Loucy (cell line): ENCODE measurements around the gene C2CD3.
"Not testable (repeated sequence)": the region's sequence is repeated elsewhere in the genome, so short reads cannot be mapped to it uniquely, and the experiment has no call there.

Experiments used
- H2AFZ ChIP-seq: fragments of 200-600 bp; sonication (generic); 2 replicates; pipeline ENCODE4 v1.6.0; 2016; ENCODE audit warnings: antibody characterized with exemption, mild to moderate bottlenecking, low read length, moderate library complexity
- H3F3A ChIP-seq: fragments of 200-600 bp; 2 replicates; pipeline ENCODE4 v1.6.0; 2016; ENCODE audit warnings: antibody characterized with exemption, low read depth, mild to moderate bottlenecking
- H3K27me3 ChIP-seq: fragments of 200-600 bp; sonication (generic); 2 replicates; pipeline ENCODE4 v1.6.1; 2014; ENCODE audit warnings: low read length, mild to moderate bottlenecking; ENCODE audit not compliant: insufficient read depth, poor library complexity, severe bottlenecking
- H3K36me3 ChIP-seq: fragments of 200-600 bp; sonication (generic); 2 replicates; pipeline ENCODE4 v1.6.1; 2016; ENCODE audit warnings: low read length; ENCODE audit not compliant: insufficient read depth
- H3K4me1 ChIP-seq: fragments of 200-600 bp; sonication (generic); 2 replicates; pipeline ENCODE4 v1.5.1; 2014; ENCODE audit warnings: low read length, mild to moderate bottlenecking; ENCODE audit not compliant: insufficient read depth, poor library complexity, severe bottlenecking
- H3K4me2 ChIP-seq: fragments of 200-600 bp; sonication (generic); 2 replicates; pipeline ENCODE4 v1.6.0; 2014; ENCODE audit warnings: antibody characterized with exemption, low read length, low read depth, mild to moderate bottlenecking; ENCODE audit not compliant: poor library complexity, severe bottlenecking
- H3K4me3 ChIP-seq: fragments of 200-600 bp; sonication (generic); 2 replicates; pipeline ENCODE4 v1.5.1; 2014; ENCODE audit warnings: low read length, mild to moderate bottlenecking, mixed read lengths; ENCODE audit not compliant: poor library complexity, severe bottlenecking
- H3K79me2 ChIP-seq: fragments of 200-600 bp; sonication (generic); 2 replicates; pipeline ENCODE4 v1.6.1; 2014; ENCODE audit warnings: low read length; ENCODE audit not compliant: insufficient read depth
- H3K9ac ChIP-seq: fragments of 200-600 bp; sonication (generic); 2 replicates; pipeline ENCODE4 v1.6.0; 2014; ENCODE audit warnings: mild to moderate bottlenecking, low read depth, low read length, moderate library complexity; ENCODE audit not compliant: poor library complexity, severe bottlenecking
- H3K9me2 ChIP-seq: fragments of 200-600 bp; sonication (generic); replicated peaks from 2 replicates; pipeline ENCODE4 v1.6.1; 2016; ENCODE audit warnings: low read depth, low read length, mixed read lengths
- H3K9me3 ChIP-seq: fragments of 200-600 bp; sonication (generic); 2 replicates; pipeline ENCODE4 v1.6.1; 2014; ENCODE audit warnings: mild to moderate bottlenecking, antibody characterized with exemption, low read length, low read depth; ENCODE audit not compliant: insufficient read depth
- H4K20me1 ChIP-seq: fragments of 200-600 bp; sonication (generic); 2 replicates; pipeline ENCODE4 v1.6.0; 2014; ENCODE audit warnings: antibody characterized with exemption, low read length, mild to moderate bottlenecking; ENCODE audit not compliant: insufficient read depth, poor library complexity, severe bottlenecking
- CTCF ChIP-seq: fragments of 200-600 bp; sonication (generic); conservative IDR thresholded peaks from 2 replicates; pipeline ENCODE4 v1.5.1; 2014; ENCODE audit warnings: mild to moderate bottlenecking, antibody characterized with exemption, low read length
- EZH2phosphoT487 ChIP-seq: fragments of 200-600 bp; IDR thresholded peaks from 2 replicates; pipeline ENCODE4 v1.6.1; 2018; ENCODE audit warnings: antibody characterized with exemption, mild to moderate bottlenecking, moderate library complexity, borderline replicate concordance

C2CD3 gene

DNA sequence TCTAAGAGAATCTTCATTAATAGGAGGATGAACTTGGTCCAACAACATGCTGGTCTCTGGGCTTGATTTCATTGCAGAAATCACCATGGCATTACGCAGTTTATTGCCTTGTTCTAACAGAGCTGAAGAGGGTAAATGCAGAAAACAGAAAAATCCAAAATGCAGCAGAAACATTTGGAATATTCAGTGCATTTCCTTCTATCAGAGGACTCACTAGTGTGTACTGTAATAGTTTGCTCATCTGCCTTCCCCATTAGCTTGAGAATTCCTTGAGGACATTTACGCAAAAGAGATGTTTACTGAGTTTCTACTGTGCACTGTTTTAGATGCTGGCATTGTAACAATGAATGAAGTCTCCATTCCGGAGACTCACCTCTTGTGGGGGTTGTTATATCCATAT, 37.4 kb downstream of the C2CD3 start:
- Histone ChIP-seq H2AFZ (no peak overlapping the region), H3K9me3 (no peaks in the 10 kb centered on the region), H4K20me1 (no peaks in the 10 kb centered on the region), H3K4me1 (no peaks in the 10 kb centered on the region), H3K9me2 (no peaks in the 10 kb centered on the region), H3K27me3 (no peaks in the 10 kb centered on the region), H3K4me2 (no peak overlapping the region), H3K36me3 (peaks cover 41% of the 10 kb centered on the region; the same call in 1 of the 2 replicates), H3K79me2 (no peaks in the 10 kb centered on the region), H3K9ac (no peak overlapping the region), H3F3A (no peaks in the 10 kb centered on the region), H3K4me3 (no peak overlapping the region)
- TF ChIP-seq CTCF = no peak
- no peak for TF ChIP-seq EZH2phosphoT487

- Histone ChIP-seq H3K27me3 (no peaks in the 10 kb centered on the region), H3K4me2 (no peak overlapping the region), H3K9me2 (no peaks in the 10 kb centered on the region), H3K9ac (no peak overlapping the region), H3K36me3 (peaks cover 35% of the 10 kb centered on the region; the same call in 1 of the 2 replicates), H3F3A (no peaks in the 10 kb centered on the region), H3K9me3 (no peaks in the 10 kb centered on the region), H3K4me3 (no peak overlapping the region), H3K79me2 (no peaks in the 10 kb centered on the region), H4K20me1 (no peaks in the 10 kb centered on the region), H3K4me1 (no peaks in the 10 kb centered on the region), H2AFZ (no peak overlapping the region)
- TF ChIP-seq EZH2phosphoT487 = no peak
- TF ChIP-seq CTCF = no peak
These were observed 38.0 kb downstream of the C2CD3 start for GRCh38 chr11:74132833-74133232.

DNA sequence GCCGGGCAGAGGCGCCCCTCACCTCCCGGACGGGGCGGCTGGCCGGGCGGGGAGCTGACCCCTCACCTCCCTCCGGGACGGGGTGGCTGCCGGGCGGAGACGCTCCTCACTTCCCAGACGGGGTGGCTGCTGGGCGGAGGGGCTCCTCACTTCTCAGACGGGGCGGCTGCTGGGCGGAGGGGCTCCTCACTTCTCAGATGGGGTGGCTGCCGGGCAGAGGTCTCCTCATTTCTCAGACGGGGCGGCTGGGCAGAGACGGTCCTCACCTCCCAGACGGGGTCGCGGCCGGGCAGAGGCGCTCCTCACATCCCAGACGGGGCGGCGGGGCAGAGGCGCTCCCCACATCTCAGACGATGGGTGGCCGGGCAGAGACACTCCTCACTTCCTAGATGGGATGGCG, 41.7 kb downstream of the C2CD3 start:
- H2AFZ ChIP-seq, H3K9ac ChIP-seq, H3K4me1 ChIP-seq, H4K20me1 ChIP-seq, H3K79me2 ChIP-seq, H3K27me3 ChIP-seq, H3K4me3 ChIP-seq, H3K9me2 ChIP-seq, H3K4me2 ChIP-seq, H3K9me3 ChIP-seq, H3F3A ChIP-seq: not testable (repeated sequence)
- peaks cover 21% of the 10 kb centered on the region; the same call in 1 of the 2 replicates for H3K36me3 ChIP-seq

GRCh38 chr11:74123008-74123448, 47.8 kb downstream of the C2CD3 start:
- Histone ChIP-seq H3F3A (no peaks in the 10 kb centered on the region), H3K36me3 (no peaks in the 10 kb centered on the region), H3K9me3 (no peaks in the 10 kb centered on the region), H4K20me1 (no peaks in the 10 kb centered on the region), H3K4me2 (no peak overlapping the region), H3K9me2 (no peaks in the 10 kb centered on the region), H3K4me3 (no peak overlapping the region), H3K27me3 (no peaks in the 10 kb centered on the region), H3K79me2 (no peaks in the 10 kb centered on the region), H3K9ac (no peak overlapping the region), H2AFZ (no peak overlapping the region), H3K4me1 (no peaks in the 10 kb centered on the region)
- no peak for TF ChIP-seq EZH2phosphoT487
- no peak for TF ChIP-seq CTCF
